Left kidney (tissue), 2 donors: Measurements from ENCODE around the gene USE1. TPM values are rescaled to one million over a fixed set of nuclear protein-coding genes. Genes with fewer than 3 reads are reported as not detected.
A peak's percentile ranks its signal among the peaks of the same experiment; 100 is the strongest.

Experiments used
- DNase-seq: peaks from one replicate; pipeline ENCODE4 v3.0.0-alpha.2; 2013
- polyA plus RNA-seq: library from polyadenylated mRNA; unstranded; fragments of 120-200 nt; gene quantifications from one replicate; pipeline ENCODE4 v1.2.1, GENCODE V29; 2013; ENCODE audit not compliant: insufficient read length

Gene USE1
- polyA plus RNA-seq, 1 donor = 25.1 TPM

- peak; percentile 28 for DNase-seq
Measured at GRCh38 chr19:17205237-17206140, 9.7 kb upstream of the USE1 start.

DNA sequence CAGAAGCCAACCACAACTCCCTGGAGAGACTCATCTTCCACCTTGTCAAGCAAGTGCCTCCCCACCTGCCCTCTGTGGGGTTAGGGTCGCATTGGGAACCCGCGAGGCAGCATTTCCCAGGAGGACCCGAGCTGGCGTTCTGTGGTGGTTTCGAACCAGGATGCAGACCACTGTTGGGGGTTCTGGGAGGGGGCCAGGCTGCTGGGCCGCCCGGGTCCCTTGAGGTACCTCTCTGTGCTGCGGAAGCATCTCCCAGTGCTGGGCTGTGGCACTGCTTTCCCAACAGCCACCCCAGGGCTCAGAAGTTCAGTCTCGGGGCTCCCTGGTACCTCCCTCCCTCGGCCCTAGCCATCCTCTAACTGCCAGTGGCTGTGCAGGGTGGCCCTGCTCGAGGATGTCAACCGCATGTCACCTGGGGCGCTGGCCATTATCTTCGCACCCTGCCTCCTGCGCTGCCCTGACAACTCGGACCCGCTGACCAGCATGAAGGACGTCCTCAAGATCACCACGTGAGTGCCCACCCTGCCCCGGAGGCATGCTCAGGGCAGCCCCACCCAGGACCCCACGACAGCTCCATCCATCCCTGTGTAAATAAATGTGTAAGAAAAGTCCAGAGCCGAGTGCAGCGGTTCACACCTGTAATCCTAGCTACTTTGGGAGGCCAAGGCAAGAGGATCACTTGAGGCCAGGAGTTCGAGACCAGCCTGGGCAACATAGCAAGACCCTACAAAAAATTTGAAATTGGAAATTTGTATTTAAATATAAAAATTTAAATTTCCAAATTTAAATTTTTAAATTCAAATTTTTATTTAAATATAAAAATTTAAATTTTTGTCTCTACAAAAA is 8.2 kb upstream of the USE1 start:
- DNase-seq = no peak

GRCh38 chr19:17209126-17210036 is 5.8 kb upstream of the USE1 start:
- DNase-seq = no peak

- DNase-seq = no peak
Measured at GRCh38 chr19:17210296-17210695, 4.9 kb upstream of the USE1 start.

- DNase-seq = no peak
Measured at GRCh38 chr19:17211547-17212446, 3.4 kb upstream of the USE1 start.

DNA sequence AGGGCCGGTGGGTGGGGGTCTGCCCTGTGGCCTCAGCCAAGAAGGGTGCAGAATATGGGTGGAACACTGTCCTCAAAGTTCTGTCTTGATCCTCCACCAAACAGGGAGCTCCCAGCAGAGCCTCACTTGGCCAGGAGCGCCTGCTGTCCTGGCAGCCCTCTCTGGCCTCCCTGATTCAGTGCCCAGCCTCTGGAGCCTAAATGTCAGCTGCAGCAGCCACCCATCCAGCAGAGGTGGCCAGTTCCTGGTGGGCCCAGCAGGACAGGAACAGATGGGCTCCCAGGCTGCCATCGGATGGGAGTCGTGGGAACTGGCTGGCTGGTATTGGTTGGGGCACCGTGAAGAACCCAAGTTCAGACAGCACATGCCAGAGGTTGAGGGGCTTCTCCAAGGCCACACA is 1.8 kb upstream of the USE1 start:
- no peak for DNase-seq

- no peak for DNase-seq
Measured at GRCh38 chr19:17214508-17215126, 540 bp upstream of the USE1 start.

GRCh38 chr19:17216058-17216670 is 1.0 kb downstream of the USE1 start:
- DNase-seq = no peak

GRCh38 chr19:17219286-17219685 is 4.1 kb downstream of the USE1 start:
- no peak for DNase-seq

- DNase-seq = no peak
Measured at GRCh38 chr19:17220207-17220758, 5.1 kb downstream of the USE1 start.

DNA sequence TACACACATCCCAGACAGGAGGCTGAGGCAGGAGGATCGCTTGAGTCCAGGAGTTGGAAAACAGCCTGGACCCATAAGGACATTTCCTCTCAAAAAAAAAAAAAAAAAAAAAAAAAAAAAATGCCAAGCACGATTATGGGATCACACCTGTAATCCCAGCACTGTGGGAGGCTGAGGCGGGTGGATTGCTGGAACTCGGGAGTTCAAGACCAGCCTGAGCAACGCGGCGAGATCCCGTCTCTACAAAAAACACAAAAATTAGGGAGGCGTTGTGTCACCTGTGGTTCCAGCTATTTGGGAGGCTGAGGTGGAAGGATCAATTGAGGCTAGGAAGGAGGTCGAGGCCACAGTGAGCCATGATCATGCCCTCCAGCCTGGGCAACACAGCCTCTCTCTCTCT is 9.9 kb downstream of the USE1 start:
- no peak for DNase-seq

- DNase-seq = peak; percentile 97
Measured at GRCh38 chr19:17226002-17226933, 11.1 kb downstream of the USE1 start, which contains the start of gene OCEL1. TSS of gene OCEL1 (plus strand) at chr19:17226226. CDS start at chr19:17226248, 22 bp downstream.

- DNase-seq = no peak
Measured at GRCh38 chr19:17227798-17228367, 12.7 kb downstream of the USE1 start.

- DNase-seq = no peak
Measured at GRCh38 chr19:17229890-17230289, 14.7 kb downstream of the USE1 start.

DNA sequence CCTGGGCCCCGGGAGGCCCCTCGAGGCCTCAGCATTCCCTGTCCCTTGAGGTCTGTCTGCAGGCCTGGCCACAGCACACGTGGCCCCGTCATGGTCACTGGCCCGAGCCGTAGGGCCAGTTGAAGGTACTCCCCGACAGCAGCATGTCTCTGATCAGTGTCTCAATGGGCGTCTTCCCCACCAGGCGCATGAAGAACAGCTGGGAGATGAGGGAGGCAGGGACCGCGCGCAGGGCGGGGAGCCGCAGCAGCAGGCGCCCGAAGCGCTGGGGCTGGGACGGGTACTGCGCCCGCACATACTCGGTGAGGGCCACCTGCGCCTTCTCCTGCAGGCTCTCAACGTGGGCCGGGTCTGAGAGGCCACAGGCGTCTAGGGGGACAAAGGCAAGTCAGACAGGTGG is 17.1 kb downstream of the USE1 start:
- no peak for DNase-seq

- DNase-seq = no peak
Measured at GRCh38 chr19:17234911-17235299, 19.7 kb downstream of the USE1 start.

DNA sequence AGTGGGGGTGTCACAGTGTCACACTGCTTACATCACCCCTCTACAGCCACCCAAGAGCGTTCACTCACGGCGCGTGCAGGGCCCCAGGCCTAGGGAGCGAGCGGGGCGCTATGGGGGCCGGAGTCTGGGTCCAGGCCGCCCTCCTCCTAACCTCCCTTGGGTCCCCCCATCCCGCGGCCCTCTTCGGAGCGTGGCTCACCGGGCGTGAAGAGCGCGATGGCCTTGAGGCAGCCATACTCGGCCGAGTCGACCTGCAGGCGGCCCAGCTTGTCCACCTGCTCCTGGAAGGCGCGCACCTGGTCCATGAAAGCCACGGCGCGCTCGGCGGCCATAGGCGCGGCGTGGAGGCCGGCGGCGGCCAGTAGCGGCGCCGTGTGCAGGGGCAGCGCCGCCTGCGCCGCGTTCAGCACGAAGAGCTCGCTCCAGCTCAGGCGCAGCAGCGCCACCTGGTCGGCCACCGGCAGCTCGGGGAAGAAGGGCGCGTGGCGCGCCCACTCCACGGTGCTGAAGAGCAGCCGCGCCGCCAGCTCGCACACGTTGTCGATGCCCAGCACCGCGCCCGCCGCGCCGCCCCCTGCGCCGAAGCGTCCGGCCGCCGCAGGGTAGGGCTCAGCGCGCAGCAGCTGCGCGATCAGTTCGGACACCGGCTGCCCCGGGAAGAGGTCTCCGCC is 20.3 kb downstream of the USE1 start:
- DNase-seq = no peak
